MCF 10A (cell line): ENCODE results near the gene GPR150. TPM values are rescaled to one million over a fixed set of nuclear protein-coding genes. Genes with fewer than 3 reads are reported as not detected.

Source experiments
- BruUV-seq: library from RNA; stranded (reverse); fragments of 400-500 nt; replicated peaks from 2 replicates; lab custom pipeline; 2021; lab: Mats Ljungman, UMichigan
- CTCF ChIA-PET: fragments of 300-600 bp; sonication (Branson Sonifier 250); formaldehyde crosslinking; extraction: SDS; loops from one replicate; lab custom pipeline; 2021; ENCODE audit warnings: antibody characterized with exemption, inconsistent platforms; lab: Yijun Ruan, JAX
- POLR2A ChIA-PET: fragments of 300-600, 350-650 bp; sonication (Branson Sonifier 250); formaldehyde crosslinking; extraction: SDS; loops from one replicate; lab custom pipeline; 2020; ENCODE audit warnings: antibody characterized with exemption, inconsistent platforms; lab: Yijun Ruan, JAX
- DNase-seq: peaks from one replicate; pipeline ENCODE4 v3.0.0-alpha.2; 2018; ENCODE audit not compliant: unreplicated experiment
- H3K27ac Mint-ChIP-seq: one replicate; pipeline ENCODE4 v1.8.0; 2022; ENCODE audit warnings: mild to moderate bottlenecking, low read depth, mixed read lengths; ENCODE audit not compliant: unreplicated experiment
- H3K27me3 Mint-ChIP-seq: one replicate; pipeline ENCODE4 v1.8.0; 2022; ENCODE audit warnings: mixed read lengths; ENCODE audit not compliant: insufficient read depth, unreplicated experiment
- H3K36me3 Mint-ChIP-seq: one replicate; pipeline ENCODE4 v1.8.0; 2022; ENCODE audit warnings: mild to moderate bottlenecking, moderate library complexity, mixed read lengths; ENCODE audit not compliant: insufficient read depth, unreplicated experiment
- H3K4me1 Mint-ChIP-seq: one replicate; pipeline ENCODE4 v1.8.0; 2022; ENCODE audit warnings: mixed read lengths; ENCODE audit not compliant: insufficient read depth, unreplicated experiment
- H3K4me3 Mint-ChIP-seq: one replicate; pipeline ENCODE4 v1.8.0; 2022; ENCODE audit warnings: mild to moderate bottlenecking, moderate library complexity, mixed read lengths; ENCODE audit not compliant: unreplicated experiment
- H3K9me3 Mint-ChIP-seq: one replicate; pipeline ENCODE4 v1.8.0; 2022; ENCODE audit warnings: mixed read lengths; ENCODE audit not compliant: unreplicated experiment
- CTCF ChIP-seq: fragments of 200-600 bp; IDR thresholded peaks from one replicate; pipeline ENCODE4 v1.8.0; 2022; ENCODE audit warnings: antibody characterized with exemption, mild to moderate bottlenecking; ENCODE audit not compliant: unreplicated experiment
- intact Hi-C: fragments of 100-400 bp; cut with micrococcal nuclease; formaldehyde crosslinking; loops from 2 replicates; pipeline ENCODE4 v1.14.1; 2022
- total RNA-seq: library from RNA; stranded (reverse); gene quantifications from 2 replicates; pipeline ENCODE4 v1.2.3, GENCODE V29; 2022

Gene GPR150
- total RNA-seq, 1 experiment from 2014 or later, result not detected

- BruUV-seq, result no TSS peak
- no peak for TF ChIP-seq CTCF
- POLR2A ChIA-PET, result interaction anchor here (1.5 to 3.7 kb wide), 10 partner anchors 9 to 200 kb away, joined by 4 to 29 read pairs (median 10); partner anchors contain the start of genes ARSK, GLRX, RHOBTB3 and SKIC3
- no peaks in the 10 kb centered on the region for H3K27me3 Mint-ChIP-seq
- CTCF ChIA-PET, result interaction anchor here (0.6 to 9.5 kb wide), 6 partner anchors 7 to 197 kb away, joined by 3 to 149 read pairs (median 10); partner anchors contain the start of gene GLRX
- no peak for DNase-seq
- H3K9me3 Mint-ChIP-seq, result no peaks in the 10 kb centered on the region
- H3K4me3 Mint-ChIP-seq, result peak overlapping the region; percentile 74
- no peaks in the 10 kb centered on the region for H3K36me3 Mint-ChIP-seq
- peak overlapping the region; percentile 89 for H3K27ac Mint-ChIP-seq
- intact Hi-C loops, result no loop called here
- peaks cover 15% of the 10 kb centered on the region for H3K4me1 Mint-ChIP-seq
Observed at GRCh38 chr5:95647886-95648860, 28.3 kb downstream of the GPR150 start.

GRCh38 chr5:95649274-95649673 lies 29.4 kb downstream of the GPR150 start:
- Mint-ChIP-seq H3K9me3 (no peaks in the 10 kb centered on the region), H3K27ac (no peak overlapping the region), H3K36me3 (no peaks in the 10 kb centered on the region), H3K4me3 (no peak overlapping the region), H3K27me3 (no peaks in the 10 kb centered on the region), H3K4me1 (peaks cover 10% of the 10 kb centered on the region)
- intact Hi-C loops, result no loop called here
- no peak for TF ChIP-seq CTCF
- ChIA-PET CTCF (interaction anchor here (0.9 kb wide), 1 partner anchor 143 kb away, joined by 3 read pairs; no protein-coding TSS in a partner anchor), POLR2A (interaction anchor here (3.7 kb wide), 1 partner anchor 174 kb away, joined by 29 read pairs; the partner anchor contains the start of gene GLRX)
- no TSS peak for BruUV-seq
- DNase-seq, result no peak

GRCh38 chr5:95649842-95650620 lies 30.1 kb downstream of the GPR150 start:
- no peaks in the 10 kb centered on the region for H3K27me3 Mint-ChIP-seq
- intact Hi-C loops, result no loop called here
- H3K27ac Mint-ChIP-seq, result no peak overlapping the region
- H3K9me3 Mint-ChIP-seq, result no peaks in the 10 kb centered on the region
- no peak overlapping the region for H3K4me3 Mint-ChIP-seq
- H3K4me1 Mint-ChIP-seq, result peaks cover 6% of the 10 kb centered on the region
- no peak for TF ChIP-seq CTCF
- DNase-seq, result no peak
- ChIA-PET POLR2A (interaction anchor here (0.5 to 1.2 kb wide), 4 partner anchors 14 to 173 kb away, joined by 3 to 4 read pairs (median 3); partner anchors contain the start of gene GLRX), CTCF (interaction anchor here (0.6 to 1.2 kb wide), 4 partner anchors 131 to 199 kb away, joined by 3 to 5 read pairs (median 3); no protein-coding TSS in a partner anchor)
- H3K36me3 Mint-ChIP-seq, result no peaks in the 10 kb centered on the region
- no TSS peak for BruUV-seq
